K562 (cell line): Measurements from ENCODE around the gene SVIL. TPM values are rescaled to one million over a fixed set of nuclear protein-coding genes. Genes with fewer than 3 reads are reported as not detected.
"Not testable (repeated sequence)": the region's sequence is repeated elsewhere in the genome, so short reads cannot be mapped to it uniquely, and the experiment has no call there.

ENCODE experiments used
- ATAC-seq: fragments of 200-7000 bp; cut with Tn5 transposase; 3 replicates; pipeline ENCODE4 v1.9.1; 2020; ENCODE audit warnings: moderate library complexity
- BruUV-seq: library from RNA; stranded (reverse); fragments of 400-500 nt; replicated peaks from 2 replicates; lab custom pipeline; 2021; lab: Mats Ljungman, UMichigan
- CTCF ChIA-PET: fragments of 300-600 bp; formaldehyde crosslinking; extraction: SDS; loops from one replicate; lab custom pipeline; 2021; ENCODE audit warnings: low intra/inter-chr PET ratio; lab: Yijun Ruan, JAX
- POLR2A ChIA-PET: fragments of 300-600, 350-650 bp; sonication (Branson Sonifier 250); formaldehyde crosslinking; extraction: SDS; loops from one replicate; lab custom pipeline; 2021; ENCODE audit warnings: antibody characterized with exemption, inconsistent platforms; lab: Yijun Ruan, JAX
- DNase-seq, 4 experiments: peaks; one replicate each; pipeline versions ENCODE4 v3.0.0 to v3.0.0-alpha.2; 2011 to 2018; ENCODE audit warnings: low spot score in 3 of 4, mixed read lengths in 3 of 4; ENCODE audit errors: extremely low read depth in 1 of 4
- FAIRE-seq: peaks from 2 replicates; lab custom pipeline; 2011; peaks lifted over from hg19 to GRCh38; lab: Jason Lieb, UNC
- H2AFZ ChIP-seq: 2 replicates; pipeline ENCODE4 v1.6.0; 2011; ENCODE audit warnings: low read depth, low read length, control low read depth, inconsistent platforms
- H3K27ac ChIP-seq: fragments of 200-600 bp; 3 replicates; pipeline ENCODE4 v1.8.0; 2011; ENCODE audit warnings: low read depth, mild to moderate bottlenecking, control low read depth, inconsistent platforms, low read length, moderate library complexity, mixed read lengths; ENCODE audit errors: extremely low read depth
- H3K27me3 ChIP-seq, 2 experiments: fragments of 300-600 bp in 1 of 2; 2 replicates in 1 of 2; 3 replicates in 1 of 2; pipeline versions ENCODE4 v1.6.0 to v1.8.0; 2011; ENCODE audit warnings: inconsistent platforms in 2 of 2, low read length in 2 of 2, mild to moderate bottlenecking in 1 of 2, mixed read lengths in 1 of 2, moderate library complexity in 1 of 2; ENCODE audit not compliant: control insufficient read depth in 2 of 2, insufficient read depth in 2 of 2
- H3K36me3 ChIP-seq: fragments of 300-600 bp; 3 replicates; pipeline ENCODE4 v1.8.0; 2011; ENCODE audit warnings: mild to moderate bottlenecking, low read length, inconsistent platforms; ENCODE audit not compliant: control insufficient read depth, insufficient read depth
- H3K4me1 ChIP-seq, 2 experiments: fragments of 200-600 bp in 1 of 2; replicated peaks in 1 of 2; 2 replicates in 1 of 2; 3 replicates in 1 of 2; pipeline versions ENCODE4 v1.5.1 to v1.8.0; 2011; ENCODE audit warnings: inconsistent platforms in 2 of 2, low read length in 2 of 2, mild to moderate bottlenecking in 1 of 2, mixed read lengths in 1 of 2, moderate library complexity in 1 of 2; ENCODE audit not compliant: control insufficient read depth in 2 of 2, insufficient read depth in 2 of 2
- H3K4me2 ChIP-seq: 2 replicates; pipeline ENCODE4 v1.6.1; 2011; ENCODE audit warnings: low read length, control low read depth, inconsistent platforms, mixed read lengths; ENCODE audit not compliant: insufficient read depth
- H3K4me3 ChIP-seq: fragments of 200-600 bp; sonication (generic), shearing (Covaris generic); 2 replicates; pipeline ENCODE4 v1.5.1; 2016; ENCODE audit warnings: control low read depth, inconsistent platforms
- H3K79me2 ChIP-seq: fragments of 200-600 bp; 3 replicates; pipeline ENCODE4 v1.8.0; 2011; ENCODE audit warnings: low read length, inconsistent platforms; ENCODE audit not compliant: control insufficient read depth, insufficient read depth
- H3K9ac ChIP-seq, 2 experiments: 2 replicates each; pipeline versions ENCODE4 v1.6.0 to v1.6.1; 2011; ENCODE audit warnings: low read depth in 2 of 2, low read length in 2 of 2, control low read depth in 1 of 2, inconsistent platforms in 1 of 2, mild to moderate bottlenecking in 1 of 2, mixed read lengths in 1 of 2; ENCODE audit not compliant: insufficient read depth in 1 of 2
- H3K9me1 ChIP-seq: one replicate; pipeline ENCODE4 v1.6.0; 2011; ENCODE audit warnings: inconsistent platforms, mild to moderate bottlenecking, low read length, moderate library complexity; ENCODE audit not compliant: control insufficient read depth, insufficient read depth
- H3K9me3 ChIP-seq: replicated peaks from 2 replicates; pipeline ENCODE4 v1.5.1; 2011; ENCODE audit warnings: low read depth, low read length, inconsistent platforms; ENCODE audit not compliant: control insufficient read depth, insufficient read depth
- H4K20me1 ChIP-seq: replicated peaks from 2 replicates; pipeline ENCODE4 v1.6.1; 2011; ENCODE audit warnings: low read length, inconsistent platforms, mixed read lengths; ENCODE audit not compliant: control insufficient read depth, insufficient read depth
- CTCFL ChIP-seq: IDR thresholded peaks from 2 replicates; pipeline ENCODE4 v1.6.1; 2011; ENCODE audit warnings: borderline replicate concordance, low read depth, mild to moderate bottlenecking, moderate library complexity, low read length; ENCODE audit not compliant: insufficient read depth, poor library complexity, severe bottlenecking
- ELF1 ChIP-seq: fragments of 200-800 bp; sonication (Bioruptor generic); IDR thresholded peaks from 2 replicates; pipeline ENCODE4 v1.6.1; 2016; ENCODE audit warnings: missing genetic modification characterization, missing compliant biosample characterization
- TFAP4 ChIP-seq: sonication (generic); formaldehyde crosslinking; IDR thresholded peaks from 2 replicates; pipeline ENCODE4 v1.8.0; 2022; ENCODE audit warnings: missing genetic modification reagents, mild to moderate bottlenecking, moderate library complexity, borderline replicate concordance
- UBTF ChIP-seq, 2 experiments: IDR thresholded peaks; 2 replicates each; pipeline ENCODE4 v1.6.1; 2012; ENCODE audit warnings: improper control_type of control experiment in 2 of 2, low read depth in 2 of 2, low read length in 2 of 2, borderline replicate concordance in 1 of 2
- WGBS: fragments of 100-300 bp; shearing (Covaris generic); methylation state at CpG from one replicate; pipeline ENCODE4 v1.1.6; 2016; ENCODE audit warnings: low coverage, mixed read lengths; ENCODE audit not compliant: insufficient coverage; ENCODE audit errors: missing lambda C conversion rate; 5-methylcytosine and 5-hydroxymethylcytosine counted together
- in situ Hi-C: fragments of 300-500 bp; cut with MboI; formaldehyde crosslinking; loops from 4 replicates; pipeline ENCODE4 v1.15.0; 2018; ENCODE audit warnings: inconsistent platforms, mixed read lengths
- intact Hi-C: fragments of 100-400 bp; cut with micrococcal nuclease; formaldehyde crosslinking; loops from 2 replicates; pipeline ENCODE4 v1.14.2; 2022
- polyA plus RNA-seq, 8 experiments: library from polyadenylated mRNA; depleted of rRNA in 4 of 8; stranded (reverse) in 5 of 8; unstranded in 3 of 8; fragments of >200 nt; fragmentation: Nextera tagmentation in 2 of 8; fragmentation: Illumina TruSeq in 1 of 8; extraction: Ambion mirVana in 2 of 8; extraction: Trizol in 1 of 8; gene quantifications; 2 replicates each; pipeline versions ENCODE4 v1.2.1 to v1.2.3, GENCODE V29; 2011 to 2014; ENCODE audit warnings: inconsistent platforms in 1 of 8, missing spikeins in 1 of 8
- total RNA-seq, 7 experiments: library from RNA; depleted of rRNA in 6 of 7; stranded (reverse); fragments of >200 nt in 6 of 7; fragmentation: Illumina TruSeq in 2 of 7; extraction: Trizol in 2 of 7; gene quantifications; 2 replicates each; pipeline versions ENCODE4 v1.2.1 to v1.2.3, GENCODE V29; 2011 to 2021; ENCODE audit warnings: low replicate concordance in 1 of 7
- TF ChIP-seq, protein P1 (sequence below), 3 experiments: IDR thresholded peaks in 2 of 3; conservative IDR thresholded peaks in 1 of 3; 2 replicates each; pipeline ENCODE4 v1.5.1; 2011 to 2012; ENCODE audit warnings: low read length in 3 of 3, mild to moderate bottlenecking in 3 of 3, control low read depth in 2 of 3, improper control_type of control experiment in 1 of 3, inconsistent platforms in 1 of 3, low read depth in 1 of 3, mixed read lengths in 1 of 3, moderate library complexity in 1 of 3; ENCODE audit not compliant: insufficient read depth in 2 of 3

The SVIL gene
- total and polyA plus RNA-seq, 9 of the 15 experiments (the other 6 are each of a cell fraction or from before 2014, with no cell fraction given): under 0.01 to 0.18 (median 0.05) TPM; not detected in 3

GRCh38 chr10:29448756-29449592 is 185.8 kb downstream of the SVIL start:
- CTCF ChIA-PET: interaction anchor here (0.7 to 1.2 kb wide), 2 partner anchors 63 to 72 kb away, joined by 3 to 4 read pairs; no protein-coding TSS in a partner anchor
- WGBS: 13% methylated on average over 20 of the region's 21 CpGs
- H3K27ac ChIP-seq, H3K4me1 ChIP-seq, BruUV-seq, H4K20me1 ChIP-seq, H3K9ac ChIP-seq, H3K36me3 ChIP-seq, H3K9me1 ChIP-seq, H3K79me2 ChIP-seq, H3K9me3 ChIP-seq, H2AFZ ChIP-seq, H3K27me3 ChIP-seq, in situ Hi-C loops, H3K4me3 ChIP-seq, POLR2A ChIA-PET: not testable (repeated sequence)
- intact Hi-C loops: loop anchor here (2.0 to 5.0 kb wide), 2 partner anchors 62 to 72 kb away; no protein-coding TSS in a partner anchor
- ATAC-seq (peak; percentile 97), DNase-seq (peak; percentile 62 to 83 (median 64)), FAIRE-seq (peak; percentile 87)
- H3K4me2 ChIP-seq: peak overlapping the region; percentile 32; the same call in 1 of the 2 replicates
- peak; percentile 17; the same call in 1 of the 2 replicates for TF ChIP-seq TFAP4 (CRISPR knock-in tag)
- TF ChIP-seq, protein P1, sequence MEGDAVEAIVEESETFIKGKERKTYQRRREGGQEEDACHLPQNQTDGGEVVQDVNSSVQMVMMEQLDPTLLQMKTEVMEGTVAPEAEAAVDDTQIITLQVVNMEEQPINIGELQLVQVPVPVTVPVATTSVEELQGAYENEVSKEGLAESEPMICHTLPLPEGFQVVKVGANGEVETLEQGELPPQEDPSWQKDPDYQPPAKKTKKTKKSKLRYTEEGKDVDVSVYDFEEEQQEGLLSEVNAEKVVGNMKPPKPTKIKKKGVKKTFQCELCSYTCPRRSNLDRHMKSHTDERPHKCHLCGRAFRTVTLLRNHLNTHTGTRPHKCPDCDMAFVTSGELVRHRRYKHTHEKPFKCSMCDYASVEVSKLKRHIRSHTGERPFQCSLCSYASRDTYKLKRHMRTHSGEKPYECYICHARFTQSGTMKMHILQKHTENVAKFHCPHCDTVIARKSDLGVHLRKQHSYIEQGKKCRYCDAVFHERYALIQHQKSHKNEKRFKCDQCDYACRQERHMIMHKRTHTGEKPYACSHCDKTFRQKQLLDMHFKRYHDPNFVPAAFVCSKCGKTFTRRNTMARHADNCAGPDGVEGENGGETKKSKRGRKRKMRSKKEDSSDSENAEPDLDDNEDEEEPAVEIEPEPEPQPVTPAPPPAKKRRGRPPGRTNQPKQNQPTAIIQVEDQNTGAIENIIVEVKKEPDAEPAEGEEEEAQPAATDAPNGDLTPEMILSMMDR (IDR thresholded peaks at IDR 0.05 in 2 of 3, conservative IDR thresholded peaks at IDR 0.05 in 1 of 3; ENCODE audit: insufficient read depth in 2 of 3, low read depth in 1 of 3, low read length in 3 of 3): peak; percentile 64 to 87 (median 77)
- TF ChIP-seq ELF1 (tag): peak; percentile 38; the same call in 1 of the 2 replicates
- TF ChIP-seq UBTF (IDR thresholded peaks at IDR 0.05; ENCODE audit: borderline replicate concordance in 1 of 2, low read depth in 2 of 2, low read length in 2 of 2): 0 out of 4 replicates have a peak, but pooled peaks of 1 of the 2 experiments have one; percentile 27
- peak; percentile 54 for TF ChIP-seq CTCFL
